Ovary (tissue), 3 donors: ENCODE measurements around the gene ATAD3C.
"Not testable (repeated sequence)": the region's sequence is repeated elsewhere in the genome, so short reads cannot be mapped to it uniquely, and the experiment has no call there.

ENCODE experiments used
- EP300 ChIP-seq: sonication (generic); formaldehyde crosslinking; IDR thresholded peaks from one replicate; pipeline ENCODE4 v1.6.1; 2017; ENCODE audit warnings: antibody characterized with exemption
- TF ChIP-seq, protein P1 (sequence below), 3 donors: fragments of 450-650 bp in 2 of 3; fragments of 200-600 bp in 1 of 3; IDR thresholded peaks; one replicate each; pipeline versions ENCODE4 v1.5.1 to v1.8.0; 2016 to 2022; ENCODE audit warnings: antibody characterized with exemption in 3 of 3, mild to moderate bottlenecking in 1 of 3
- donor health status: DM: no; HTN: no; CAD: no.

DNA sequence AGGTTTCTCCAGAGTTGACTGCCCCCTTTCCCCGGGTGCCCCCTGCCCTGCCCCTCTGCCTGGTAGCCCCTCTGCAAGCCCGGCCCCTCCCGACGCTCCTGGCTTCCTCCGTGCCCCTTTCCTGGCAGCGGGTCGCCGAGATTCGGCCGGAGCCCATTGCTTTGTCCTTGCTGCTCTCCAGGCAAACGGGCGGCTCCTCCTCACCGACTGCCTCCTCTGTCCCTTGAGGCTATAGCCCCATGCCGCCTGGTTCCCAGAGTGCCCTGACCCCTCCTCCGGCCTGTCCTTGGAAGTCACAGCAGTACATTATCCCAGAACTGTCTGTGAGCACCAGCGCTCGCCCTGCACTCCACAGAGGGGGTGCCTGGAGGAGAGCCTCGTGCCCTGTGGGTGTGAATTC is 64.2 kb downstream of the ATAD3C start:
- TF ChIP-seq, protein P1, sequence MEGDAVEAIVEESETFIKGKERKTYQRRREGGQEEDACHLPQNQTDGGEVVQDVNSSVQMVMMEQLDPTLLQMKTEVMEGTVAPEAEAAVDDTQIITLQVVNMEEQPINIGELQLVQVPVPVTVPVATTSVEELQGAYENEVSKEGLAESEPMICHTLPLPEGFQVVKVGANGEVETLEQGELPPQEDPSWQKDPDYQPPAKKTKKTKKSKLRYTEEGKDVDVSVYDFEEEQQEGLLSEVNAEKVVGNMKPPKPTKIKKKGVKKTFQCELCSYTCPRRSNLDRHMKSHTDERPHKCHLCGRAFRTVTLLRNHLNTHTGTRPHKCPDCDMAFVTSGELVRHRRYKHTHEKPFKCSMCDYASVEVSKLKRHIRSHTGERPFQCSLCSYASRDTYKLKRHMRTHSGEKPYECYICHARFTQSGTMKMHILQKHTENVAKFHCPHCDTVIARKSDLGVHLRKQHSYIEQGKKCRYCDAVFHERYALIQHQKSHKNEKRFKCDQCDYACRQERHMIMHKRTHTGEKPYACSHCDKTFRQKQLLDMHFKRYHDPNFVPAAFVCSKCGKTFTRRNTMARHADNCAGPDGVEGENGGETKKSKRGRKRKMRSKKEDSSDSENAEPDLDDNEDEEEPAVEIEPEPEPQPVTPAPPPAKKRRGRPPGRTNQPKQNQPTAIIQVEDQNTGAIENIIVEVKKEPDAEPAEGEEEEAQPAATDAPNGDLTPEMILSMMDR (IDR thresholded peaks at IDR 0.05): not testable (repeated sequence)
- not testable (repeated sequence) for TF ChIP-seq EP300
